GM21825 (cell line): ENCODE measurements around the gene SRRT.
A peak's percentile ranks its signal among the peaks of the same experiment; 100 is the strongest.

Source experiments
- ATAC-seq: cut with Tn5 transposase; IDR thresholded peaks from one replicate; pipeline ENCODE4 v1.9.1; 2021; ENCODE audit warnings: mild to moderate bottlenecking, moderate library complexity; ENCODE audit not compliant: unreplicated experiment

SRRT gene

DNA sequence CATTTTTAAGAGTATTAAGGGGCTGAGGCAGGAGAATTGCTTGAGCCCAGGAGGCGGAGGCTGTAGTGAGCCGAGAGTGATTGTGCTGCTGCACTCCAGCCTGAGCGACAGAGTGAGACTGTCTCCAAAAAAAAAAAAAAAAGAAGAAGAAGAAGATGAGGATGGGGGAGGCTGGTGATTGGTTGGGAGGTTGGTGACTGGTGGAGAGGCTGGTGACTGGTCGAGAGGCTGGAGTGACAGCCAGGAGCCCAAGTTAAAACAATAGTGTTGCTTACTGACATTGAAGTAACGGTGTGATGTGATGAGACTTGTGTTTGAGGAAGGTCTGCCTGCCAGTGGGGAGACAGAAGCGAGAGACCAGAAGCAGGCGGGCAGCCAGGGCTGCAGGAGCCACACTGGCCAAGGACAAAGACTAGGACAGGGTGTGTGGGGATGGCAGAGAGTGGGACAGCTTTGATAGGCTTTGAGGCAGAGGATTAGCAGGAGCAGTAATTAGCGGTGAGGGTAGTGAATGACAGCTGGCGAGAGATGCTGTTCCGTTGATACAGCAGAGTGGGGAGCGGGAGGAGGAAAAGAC lies 4.9 kb downstream of the SRRT start:
- ATAC-seq = no peak

DNA sequence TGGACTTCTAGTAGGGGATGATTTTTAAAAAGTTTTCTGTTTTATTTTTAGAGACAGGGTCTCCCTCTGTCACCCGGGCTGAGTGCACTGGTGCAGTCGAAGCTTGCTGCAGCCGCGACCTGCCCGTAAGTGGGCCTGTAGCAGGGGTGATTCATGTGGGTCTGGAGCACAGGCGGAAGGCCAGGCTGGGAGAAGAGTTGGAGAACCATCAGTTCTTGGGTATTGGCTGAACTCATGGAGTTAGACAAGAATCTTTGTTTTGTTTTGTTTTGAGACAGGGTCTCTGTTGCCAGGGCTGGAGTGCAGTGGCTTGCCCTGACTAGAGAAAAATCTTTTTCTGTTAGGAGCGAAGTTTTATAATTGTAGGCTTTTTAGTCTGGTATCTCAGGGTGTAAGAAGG lies 5.7 kb downstream of the SRRT start:
- no peak for ATAC-seq

GRCh38 chr7:100881136-100881535 lies 6.2 kb downstream of the SRRT start:
- ATAC-seq = no peak

GRCh38 chr7:100882201-100882600 lies 7.3 kb downstream of the SRRT start:
- no peak for ATAC-seq

DNA sequence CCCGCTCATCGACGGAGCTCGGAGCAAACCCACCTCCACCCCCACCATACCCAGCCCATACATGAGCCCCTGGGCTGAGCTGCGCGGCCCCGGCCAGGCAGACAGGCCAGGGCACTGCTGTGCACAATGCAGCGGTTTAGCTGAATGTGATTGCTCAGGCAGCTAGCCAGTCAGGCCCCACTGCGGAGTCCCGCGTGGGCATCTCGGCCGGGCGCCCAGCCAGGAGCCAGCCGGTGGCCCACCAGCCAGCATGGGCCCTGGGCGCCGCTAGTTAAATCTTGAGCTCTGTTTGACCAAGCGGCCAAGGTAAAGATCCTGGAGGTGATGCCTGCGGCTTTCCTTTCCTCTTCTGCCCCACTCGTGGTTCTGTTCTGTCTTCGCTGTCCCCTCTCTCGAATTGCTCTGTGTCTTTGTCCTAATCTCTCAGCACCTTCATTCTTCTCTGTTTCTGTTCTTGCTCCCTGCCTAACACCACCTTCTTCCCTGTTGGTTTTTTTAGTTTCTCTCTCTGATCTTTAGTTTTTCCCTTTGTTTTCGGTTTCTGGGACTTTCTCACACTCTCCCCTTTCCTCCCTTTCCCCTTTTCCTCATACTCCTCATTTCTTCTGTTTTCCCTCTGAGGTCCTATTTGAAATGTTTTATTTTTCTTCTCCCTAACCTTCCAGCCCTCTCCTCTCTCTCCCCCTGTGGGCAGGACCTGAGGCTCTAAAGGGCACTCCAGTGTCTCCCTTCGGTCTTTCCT lies 8.1 kb downstream of the SRRT start:
- ATAC-seq = no peak

- ATAC-seq = no peak
Measured at GRCh38 chr7:100884736-100885439, 10.0 kb downstream of the SRRT start.

DNA sequence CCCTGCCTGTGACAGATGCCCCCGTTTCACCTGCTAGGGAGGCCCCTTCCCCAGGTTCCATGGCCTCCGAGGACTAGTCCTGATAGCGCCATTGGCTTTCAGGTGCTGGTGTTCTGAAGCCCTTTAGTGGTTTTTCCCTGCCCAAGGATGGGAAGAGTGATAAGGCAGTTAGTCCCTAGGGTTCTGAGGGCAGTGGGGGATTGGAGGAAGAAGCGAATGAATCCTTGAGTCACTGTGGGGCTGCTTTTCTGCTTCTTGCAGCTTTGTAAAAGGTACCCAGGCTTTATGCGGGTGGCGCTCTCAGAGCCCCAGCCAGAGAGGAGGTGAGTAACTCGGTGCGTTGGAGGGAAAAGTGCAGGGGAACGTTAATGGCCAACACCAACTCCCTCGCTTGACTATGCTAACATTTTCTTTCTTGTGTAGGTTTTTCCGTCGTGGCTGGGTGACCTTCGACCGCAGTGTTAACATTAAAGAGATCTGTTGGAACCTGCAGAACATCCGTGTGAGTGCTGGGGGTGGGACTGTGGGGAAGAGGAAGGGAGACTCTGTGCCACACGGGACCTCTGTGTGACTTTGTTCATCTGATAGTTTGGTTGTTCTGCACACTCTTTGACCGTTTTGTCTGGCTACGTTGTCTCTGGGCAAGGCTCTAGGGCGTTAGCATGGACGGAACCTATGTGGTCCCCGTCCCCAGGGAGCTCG lies 10.7 kb downstream of the SRRT start:
- no peak for ATAC-seq

- ATAC-seq = no peak
Measured at GRCh38 chr7:100886142-100886935, 11.4 kb downstream of the SRRT start.

GRCh38 chr7:100886936-100887515 lies 12.1 kb downstream of the SRRT start:
- no peak for ATAC-seq

DNA sequence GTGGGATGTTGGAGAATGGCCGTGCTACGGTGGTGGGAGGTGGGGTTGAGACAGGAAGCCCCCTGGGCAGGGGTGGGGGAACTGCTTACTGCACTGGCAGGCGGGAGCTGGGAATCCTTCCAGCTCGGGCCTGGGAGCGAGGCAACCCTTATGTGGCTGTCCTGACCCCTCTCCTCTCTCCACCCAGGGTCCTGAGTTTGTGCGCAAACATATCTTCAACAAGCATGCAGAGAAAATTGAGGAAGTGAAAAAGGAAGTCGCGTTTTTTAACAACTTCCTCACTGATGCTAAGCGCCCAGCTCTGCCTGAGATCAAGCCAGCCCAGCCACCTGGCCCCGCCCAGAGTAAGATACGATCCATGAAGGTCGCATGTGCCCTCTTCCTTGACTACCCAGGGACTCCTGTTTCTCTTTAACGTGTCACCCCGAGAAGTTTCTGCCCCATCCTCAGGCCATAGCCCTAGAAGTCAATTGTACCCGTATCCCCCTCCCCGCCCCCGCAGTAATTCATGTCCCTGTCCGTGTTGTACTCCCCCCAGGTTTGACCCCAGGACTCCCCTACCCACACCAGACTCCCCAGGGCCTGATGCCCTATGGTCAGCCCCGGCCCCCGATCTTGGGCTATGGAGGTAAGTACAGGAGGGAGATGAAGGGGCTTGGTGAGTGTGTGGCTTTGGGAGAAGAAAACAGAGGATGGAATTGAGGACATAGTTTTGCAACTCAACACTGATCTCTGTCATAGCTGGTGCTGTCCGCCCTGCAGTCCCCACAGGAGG lies 12.8 kb downstream of the SRRT start:
- peak; percentile 38 for ATAC-seq

- no peak for ATAC-seq
Measured at GRCh38 chr7:100888291-100888987, 13.5 kb downstream of the SRRT start.

DNA sequence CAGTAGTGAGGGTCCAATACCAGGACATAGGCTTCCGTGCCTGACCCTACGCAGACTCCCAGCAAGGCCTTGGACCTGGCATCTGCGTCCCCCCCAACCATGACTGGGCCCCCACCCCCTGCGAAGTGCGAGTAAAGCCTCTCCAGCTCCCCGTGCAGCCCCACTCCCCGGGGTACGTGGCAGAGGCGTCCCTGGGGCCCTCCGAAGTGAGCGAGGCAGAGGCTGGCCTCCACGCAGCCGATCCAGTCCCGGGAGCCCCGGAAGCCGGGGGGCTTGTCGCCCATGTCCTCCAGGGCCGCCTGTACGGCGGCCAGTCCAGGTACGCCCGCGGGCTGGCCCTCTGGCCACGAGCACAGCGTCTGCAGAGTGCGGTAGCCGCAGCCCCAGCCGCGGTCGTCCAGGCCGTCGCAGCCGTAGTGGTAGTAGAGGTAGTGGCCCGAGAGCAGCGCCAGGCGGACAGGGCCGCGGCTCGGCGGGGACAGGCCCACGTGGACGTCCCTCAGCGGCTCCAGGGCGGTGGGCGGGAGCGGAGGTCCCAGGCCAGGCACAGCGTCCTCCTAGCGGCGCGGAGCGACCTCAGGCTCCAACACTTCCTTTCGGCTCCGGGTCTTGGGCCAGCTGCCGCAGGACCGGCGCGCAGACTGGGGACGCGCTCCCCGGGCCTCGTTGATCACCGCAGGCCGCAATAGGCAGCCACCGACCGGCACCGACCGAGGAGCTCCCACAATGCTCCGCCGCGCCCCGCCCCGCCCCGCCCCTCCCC lies 14.3 kb downstream of the SRRT start, which contains the start of gene UFSP1:
Gene UFSP1 (minus strand): TSS at position 728 of the 763 bp plus-strand sequence. CDS start 444 bp downstream, at position 284.
- ATAC-seq = peak; percentile 16

- no peak for ATAC-seq
Measured at GRCh38 chr7:100890653-100891567, 16.0 kb downstream of the SRRT start.

GRCh38 chr7:100891568-100892247 lies 16.8 kb downstream of the SRRT start:
- ATAC-seq = no peak

DNA sequence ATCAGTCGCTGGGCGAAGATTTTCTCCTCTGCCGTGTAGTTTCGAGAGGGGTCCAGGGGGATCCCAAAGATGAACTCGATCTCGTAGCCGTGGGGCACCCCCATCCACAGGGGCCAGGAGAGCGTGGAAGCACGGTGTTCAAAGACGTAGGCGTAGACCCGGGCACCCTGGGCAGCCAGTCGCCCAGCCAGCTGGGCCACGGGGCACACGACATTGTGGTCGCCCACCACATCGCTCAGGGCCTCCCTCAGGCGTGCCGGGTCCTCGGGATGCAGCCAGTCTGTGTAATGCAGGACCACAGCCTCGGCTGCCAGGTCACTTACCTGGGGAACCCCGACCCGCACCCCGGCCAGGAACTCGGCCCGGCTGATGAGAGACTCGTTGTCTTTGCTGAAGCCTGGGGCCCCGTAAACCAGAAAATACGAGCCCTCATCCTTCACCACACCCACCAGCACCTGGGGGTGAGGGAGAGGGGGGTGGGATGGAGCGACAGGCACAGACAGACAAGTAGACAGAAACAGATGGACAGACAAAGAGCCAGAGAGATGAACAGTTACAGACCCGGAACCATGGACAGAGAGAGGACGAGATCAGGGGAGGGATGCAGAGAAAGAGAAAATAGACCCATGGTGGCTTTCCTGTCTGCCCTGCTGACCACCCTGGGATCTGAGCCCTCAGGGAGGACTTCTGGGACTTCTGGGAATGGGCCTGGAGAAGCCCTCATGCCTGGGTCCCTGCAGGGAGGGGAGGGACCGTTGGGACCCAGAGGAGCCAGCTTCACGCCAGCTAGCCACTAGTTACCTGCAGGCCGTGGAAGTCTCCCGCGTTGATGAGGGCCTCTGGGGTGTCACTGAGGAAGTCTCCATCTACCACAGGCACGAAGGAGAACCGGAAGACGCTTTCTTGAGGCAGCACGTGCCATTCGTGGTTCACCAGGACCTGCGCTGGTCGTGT lies 17.7 kb downstream of the SRRT start:
- no peak for ATAC-seq
